Vagina (tissue), 2 donors: Measurements from ENCODE around the gene SPAG6.
"Not testable (repeated sequence)": the region's sequence is repeated elsewhere in the genome, so short reads cannot be mapped to it uniquely, and the experiment has no call there.

Source experiments
- POLR2A ChIP-seq, 2 donors: fragments of 450-650 bp; IDR thresholded peaks; one replicate each; pipeline ENCODE4 v1.6.1; 2017; ENCODE audit warnings: antibody characterized with exemption in 2 of 2, mild to moderate bottlenecking in 2 of 2, moderate library complexity in 2 of 2
- POLR2AphosphoS5 ChIP-seq, 2 donors: sonication (generic); formaldehyde crosslinking; IDR thresholded peaks; one replicate each; pipeline ENCODE4 v1.9.0; 2017; ENCODE audit warnings: antibody characterized with exemption in 2 of 2, mild to moderate bottlenecking in 2 of 2, low read depth in 1 of 2; ENCODE audit not compliant: insufficient read depth in 1 of 2
- TF ChIP-seq, protein P1 (sequence below), 3 experiments: fragments of 450-650 bp in 2 of 3; fragments of 200-600 bp in 1 of 3; sonication (generic) in 1 of 3; IDR thresholded peaks; one replicate each; pipeline ENCODE4 v1.5.1; 2017 to 2019; ENCODE audit warnings: antibody characterized with exemption in 3 of 3, mild to moderate bottlenecking in 2 of 3, moderate library complexity in 2 of 3

DNA sequence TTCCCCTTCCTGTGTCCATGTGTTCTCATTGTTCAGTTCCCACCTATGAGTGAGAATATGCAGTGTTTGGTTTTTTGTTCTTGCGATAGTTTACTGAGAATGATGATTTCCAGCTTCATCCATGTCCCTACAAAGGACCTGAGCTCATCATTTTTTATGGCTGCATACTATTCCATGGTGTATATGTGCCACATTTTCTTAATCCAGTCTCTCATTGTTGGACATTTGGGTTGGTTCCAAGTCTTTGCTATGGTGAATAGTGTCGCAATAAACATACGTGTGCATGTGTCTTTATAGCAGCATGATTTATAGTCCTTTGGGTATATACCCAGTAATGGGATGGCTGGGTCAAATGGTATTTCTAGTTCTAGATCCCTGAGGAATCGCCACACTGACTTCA, 12.5 kb downstream of the SPAG6 start:
- TF ChIP-seq POLR2A (IDR thresholded peaks at IDR 0.05); POLR2AphosphoS5 (IDR thresholded peaks at IDR 0.05; ENCODE audit: insufficient read depth in 1 of 2, low read depth in 1 of 2): not testable (repeated sequence)
- TF ChIP-seq, protein P1, sequence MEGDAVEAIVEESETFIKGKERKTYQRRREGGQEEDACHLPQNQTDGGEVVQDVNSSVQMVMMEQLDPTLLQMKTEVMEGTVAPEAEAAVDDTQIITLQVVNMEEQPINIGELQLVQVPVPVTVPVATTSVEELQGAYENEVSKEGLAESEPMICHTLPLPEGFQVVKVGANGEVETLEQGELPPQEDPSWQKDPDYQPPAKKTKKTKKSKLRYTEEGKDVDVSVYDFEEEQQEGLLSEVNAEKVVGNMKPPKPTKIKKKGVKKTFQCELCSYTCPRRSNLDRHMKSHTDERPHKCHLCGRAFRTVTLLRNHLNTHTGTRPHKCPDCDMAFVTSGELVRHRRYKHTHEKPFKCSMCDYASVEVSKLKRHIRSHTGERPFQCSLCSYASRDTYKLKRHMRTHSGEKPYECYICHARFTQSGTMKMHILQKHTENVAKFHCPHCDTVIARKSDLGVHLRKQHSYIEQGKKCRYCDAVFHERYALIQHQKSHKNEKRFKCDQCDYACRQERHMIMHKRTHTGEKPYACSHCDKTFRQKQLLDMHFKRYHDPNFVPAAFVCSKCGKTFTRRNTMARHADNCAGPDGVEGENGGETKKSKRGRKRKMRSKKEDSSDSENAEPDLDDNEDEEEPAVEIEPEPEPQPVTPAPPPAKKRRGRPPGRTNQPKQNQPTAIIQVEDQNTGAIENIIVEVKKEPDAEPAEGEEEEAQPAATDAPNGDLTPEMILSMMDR (IDR thresholded peaks at IDR 0.05) = not testable (repeated sequence)
